GM19239 (cell line): ENCODE results near the gene SMARCAL1.

Experiments used
- DNase-seq: peaks from one replicate; pipeline ENCODE4 v3.0.0; 2011; ENCODE audit warnings: low spot score; ENCODE audit not compliant: insufficient read length
- FAIRE-seq: peaks from 2 replicates; lab custom pipeline; 2011; peaks lifted over from hg19 to GRCh38; lab: Jason Lieb, UNC

Gene SMARCAL1

DNA sequence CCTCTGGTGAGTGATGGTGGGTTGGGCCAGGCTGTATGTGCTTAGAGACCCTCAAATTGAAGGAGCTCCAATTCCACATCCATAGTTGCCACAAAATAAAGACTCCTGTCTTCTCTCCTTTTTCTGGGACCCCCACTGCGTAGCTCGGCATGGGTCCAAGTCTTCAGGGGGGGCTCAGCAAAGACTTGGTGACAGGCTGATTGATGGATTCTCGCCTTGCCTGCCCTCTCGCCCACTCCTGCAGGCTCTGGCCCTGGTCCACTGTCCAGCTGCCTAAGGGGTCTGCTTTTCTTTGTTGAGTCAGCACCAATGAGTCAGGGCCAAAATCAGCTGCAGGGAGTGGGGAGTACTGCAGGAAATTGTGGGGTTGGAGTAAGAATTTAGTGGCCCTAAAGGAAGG is 107.8 kb downstream of the SMARCAL1 start:
- FAIRE-seq (no peak), DNase-seq (no peak)

DNA sequence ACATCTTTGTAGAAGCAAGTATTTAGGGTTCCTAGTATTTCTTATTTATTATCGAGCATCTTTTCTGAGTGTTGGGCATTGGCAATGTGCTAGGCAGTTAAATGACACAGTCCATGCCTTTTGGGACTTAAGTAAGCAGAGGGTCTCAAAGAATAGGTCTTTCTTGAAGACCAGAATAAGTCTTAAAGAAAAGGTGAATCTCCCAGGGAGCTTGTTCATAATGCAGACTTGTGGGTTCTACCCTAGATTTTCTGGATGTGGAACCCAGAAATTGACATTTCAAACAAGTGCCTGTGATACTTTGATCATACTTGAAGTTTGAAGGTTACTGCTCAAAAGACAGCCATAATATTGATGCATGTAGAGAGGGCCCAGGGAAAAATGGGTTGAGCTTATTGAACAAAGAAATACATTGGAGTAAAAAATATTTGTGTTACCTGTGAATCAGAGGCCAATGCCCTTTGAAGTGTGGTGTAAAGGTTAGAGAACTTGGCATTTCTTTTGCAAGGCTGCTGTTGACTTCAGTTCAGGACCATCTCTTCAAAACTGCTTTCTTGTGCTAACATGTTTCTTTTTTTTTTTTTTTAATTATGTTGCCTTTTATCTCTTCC is 110.7 kb downstream of the SMARCAL1 start:
- DNase-seq (no peak), FAIRE-seq (no peak)

DNA sequence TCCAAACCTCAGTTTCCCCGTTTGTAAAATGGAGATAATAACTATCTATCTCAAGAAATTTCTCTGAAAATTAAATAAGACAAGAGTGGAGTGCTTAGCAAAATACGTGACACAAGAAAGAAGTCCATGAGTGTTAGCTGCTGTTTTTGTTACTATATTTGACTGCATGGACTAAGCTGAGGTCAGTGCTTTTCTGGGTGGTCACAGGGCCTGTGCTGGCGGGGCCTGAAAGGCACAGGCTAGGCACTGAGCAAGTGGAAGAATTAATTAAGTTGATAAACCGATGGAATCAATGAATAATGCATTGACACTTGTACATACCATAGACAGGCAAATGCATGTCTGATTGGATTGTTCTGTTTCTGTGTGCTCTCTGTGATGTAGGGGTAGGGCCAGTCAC is 113.7 kb downstream of the SMARCAL1 start:
- FAIRE-seq (no peak), DNase-seq (no peak)

DNA sequence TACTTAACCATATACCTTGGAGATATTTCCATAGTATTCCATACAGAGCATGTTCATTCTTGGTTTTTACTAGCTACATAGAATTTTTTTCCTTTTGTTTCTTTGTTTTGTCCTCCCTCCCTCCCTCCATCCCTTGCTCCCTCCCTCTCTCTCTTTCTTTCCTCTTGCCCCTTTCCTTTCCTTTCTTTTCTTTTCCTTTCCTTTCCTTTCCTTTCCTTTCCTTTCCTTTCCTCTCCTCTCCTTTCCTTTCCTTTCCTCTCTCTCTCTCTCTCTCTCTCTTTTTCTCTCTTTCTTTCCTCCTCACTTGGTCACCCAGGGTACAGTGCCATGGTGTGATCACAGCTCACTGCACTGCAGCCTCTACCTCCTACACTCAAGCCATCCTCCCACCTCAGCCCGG is 114.7 kb downstream of the SMARCAL1 start:
- FAIRE-seq: no peak
- no peak for DNase-seq

DNA sequence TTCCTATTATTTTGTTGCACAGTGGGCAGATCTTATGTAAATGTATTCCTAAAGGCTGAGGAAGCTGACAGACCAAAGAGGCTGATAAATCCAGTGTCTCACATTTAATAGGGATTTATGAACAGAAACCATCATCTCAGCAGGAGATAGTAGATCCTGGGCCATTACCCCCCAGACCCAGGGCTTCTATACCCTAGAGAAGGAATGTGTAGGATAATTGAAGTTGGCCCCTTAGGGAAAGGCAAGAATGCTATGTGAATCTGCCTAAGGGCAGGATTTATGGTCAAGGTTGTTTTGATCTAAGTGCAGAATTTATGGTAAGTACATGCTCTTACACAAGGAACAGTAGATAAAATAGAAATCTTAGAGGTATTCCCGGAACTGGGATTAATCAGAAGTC is 115.3 kb downstream of the SMARCAL1 start:
- no peak for FAIRE-seq
- DNase-seq: no peak

DNA sequence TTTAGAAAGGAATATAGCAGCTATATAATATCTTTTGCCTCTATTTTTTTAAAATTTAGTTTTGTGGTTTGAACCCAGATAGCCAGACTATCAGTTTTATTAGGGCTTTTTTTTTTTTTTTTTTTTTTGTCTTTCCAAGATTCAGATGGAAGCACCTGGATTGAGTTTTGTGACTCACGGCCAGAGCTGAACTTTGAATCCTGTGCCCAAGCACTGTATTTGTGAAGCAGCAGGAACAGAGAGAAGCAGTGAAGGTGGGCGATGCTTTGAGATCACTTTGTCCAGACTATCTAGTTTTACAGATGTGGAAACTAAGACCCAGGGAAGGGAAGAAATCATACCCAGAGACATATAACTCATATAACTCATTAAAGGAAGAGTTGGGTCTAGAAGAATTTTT is 120.3 kb downstream of the SMARCAL1 start:
- no peak for DNase-seq
- FAIRE-seq: no peak
